Measurements from ENCODE around the gene MLIP.

Gene MLIP

GRCh38 chr6:54315656-54316055 lies 204.4 kb downstream of the MLIP start:
- in situ Hi-C loops (cut with MboI; ENCODE audit: low pct_unique_long_range_greater_than_20kb, low sequenced_read_pairs, unreplicated experiment), result no loop called here
- no peak for DNase-seq (ENCODE audit: low spot score)
- no peak for TF ChIP-seq CTCF (IDR thresholded peaks at IDR 0.05; ENCODE audit: extremely low read depth, insufficient read depth, missing control alignments)

Measured in GM13977 (cell line).